HCT116 (cell line): ENCODE results near the gene CRHR1. TPM values are rescaled to one million over a fixed set of nuclear protein-coding genes. Genes with fewer than 3 reads are reported as not detected.

ENCODE experiments used
- ATAC-seq: fragments of 200-7000 bp; cut with Tn5 transposase; 2 replicates; pipeline ENCODE4 v1.9.1; 2020; ENCODE audit warnings: mild to moderate bottlenecking, moderate library complexity
- BruUV-seq: library from RNA; stranded (reverse); fragments of 400-500 nt; replicated peaks from 2 replicates; lab custom pipeline; 2021; lab: Mats Ljungman, UMichigan
- CTCF ChIA-PET: fragments of 300-600 bp; sonication (Branson Sonifier 250); formaldehyde crosslinking; loops from one replicate; lab custom pipeline; 2021; ENCODE audit warnings: antibody characterized with exemption; lab: Charles Lee
- POLR2A ChIA-PET: fragments of 300-600, 350-600 bp; sonication (Branson Sonifier 250); formaldehyde crosslinking; loops from one replicate; lab custom pipeline; 2021; ENCODE audit warnings: antibody characterized with exemption; lab: Charles Lee
- RAD21 ChIA-PET, 2 experiments: fragments of 300-600 bp; sonication (Branson Sonifier 250); formaldehyde crosslinking; loops; one replicate each; lab custom pipeline; 2023; ENCODE audit warnings: low total read pairs in 2 of 2; ENCODE audit not compliant: uncharacterized antibody in 2 of 2, unreplicated experiment in 2 of 2, low non-redundant PET in 1 of 2; lab: Charles Lee
- DNase-seq: peaks from one replicate; pipeline ENCODE4 v3.0.0-alpha.2; 2010; ENCODE audit warnings: low read depth, low spot score
- H2AFZ ChIP-seq: fragments of 200-600 bp; shearing (Covaris generic), sonication (generic); 2 replicates; pipeline ENCODE4 v1.6.1; 2017; ENCODE audit warnings: low read depth, mixed run types, mixed read lengths, antibody characterized with exemption, low read length; ENCODE audit not compliant: poor library complexity, severe bottlenecking
- H3K27ac ChIP-seq: 2 replicates; pipeline ENCODE4 v1.5.1; 2012; ENCODE audit warnings: low read depth, low read length
- H3K27me3 ChIP-seq: fragments of 200-600 bp; sonication (generic); 2 replicates; pipeline ENCODE4 v1.6.1; 2016; ENCODE audit warnings: mixed run types, low read length, mixed read lengths; ENCODE audit not compliant: insufficient read depth
- H3K36me3 ChIP-seq, 2 experiments: fragments of 200-500 bp in 1 of 2; fragments of 200-600 bp in 1 of 2; sonication (Bioruptor generic) in 1 of 2; sonication (generic) in 1 of 2; 2 replicates each; pipeline versions ENCODE4 v1.5.1 to v1.6.1; 2014 to 2016; ENCODE audit warnings: low read length in 2 of 2, inconsistent platforms in 1 of 2, mixed read lengths in 1 of 2, mixed run types in 1 of 2; ENCODE audit not compliant: insufficient read depth in 2 of 2, control insufficient read depth in 1 of 2
- H3K4me1 ChIP-seq, 2 experiments: fragments of 200-600 bp in 1 of 2; sonication (generic) in 1 of 2; 2 replicates each; pipeline versions ENCODE4 v1.5.1 to v1.6.1; 2012 to 2017; ENCODE audit warnings: low read length in 2 of 2, inconsistent platforms in 1 of 2, mild to moderate bottlenecking in 1 of 2, mixed read lengths in 1 of 2, mixed run types in 1 of 2, moderate library complexity in 1 of 2; ENCODE audit not compliant: insufficient read depth in 2 of 2, control insufficient read depth in 1 of 2
- H3K4me2 ChIP-seq: fragments of 200-600 bp; sonication (generic); 2 replicates; pipeline ENCODE4 v1.6.1; 2017; ENCODE audit warnings: mixed run types, low read length, mixed read lengths
- H3K4me3 ChIP-seq, 2 experiments: fragments of 200-600 bp in 1 of 2; sonication (generic) in 1 of 2; replicated peaks in 1 of 2; 2 replicates each; pipeline ENCODE4 v1.5.1; 2011 to 2016; ENCODE audit warnings: low read length in 2 of 2, control low read depth in 1 of 2, low read depth in 1 of 2, mild to moderate bottlenecking in 1 of 2, mixed read lengths in 1 of 2, mixed run types in 1 of 2
- H3K79me2 ChIP-seq: fragments of 200-600 bp; sonication (generic); 2 replicates; pipeline ENCODE4 v1.6.1; 2017; ENCODE audit warnings: mild to moderate bottlenecking, mixed run types, low read length, moderate library complexity, mixed read lengths; ENCODE audit not compliant: insufficient read depth
- H3K9ac ChIP-seq: fragments of 200-600 bp; sonication (generic); 2 replicates; pipeline ENCODE4 v1.6.1; 2016; ENCODE audit warnings: low read length, mixed read lengths
- H3K9me2 ChIP-seq: fragments of 200-600 bp; sonication (generic), shearing (Covaris generic); 2 replicates; pipeline ENCODE4 v1.6.1; 2017; ENCODE audit warnings: mixed run types, mild to moderate bottlenecking, moderate library complexity; ENCODE audit not compliant: insufficient read depth
- H3K9me3 ChIP-seq, 2 experiments: fragments of 200-500 bp in 1 of 2; fragments of 200-600 bp in 1 of 2; sonication (Bioruptor generic) in 1 of 2; sonication (generic) in 1 of 2; 2 replicates each; pipeline ENCODE4 v1.6.1; 2014 to 2017; ENCODE audit warnings: low read length in 2 of 2, mixed read lengths in 2 of 2, inconsistent platforms in 1 of 2, low read depth in 1 of 2, mild to moderate bottlenecking in 1 of 2, mixed run types in 1 of 2, moderate library complexity in 1 of 2; ENCODE audit not compliant: control insufficient read depth in 1 of 2, insufficient read depth in 1 of 2
- H4K20me1 ChIP-seq: fragments of 200-600 bp; sonication (generic), shearing (Covaris generic); 2 replicates; pipeline ENCODE4 v1.6.1; 2017; ENCODE audit warnings: mixed run types, mild to moderate bottlenecking, moderate library complexity; ENCODE audit not compliant: insufficient read depth
- EGR1 ChIP-seq: IDR thresholded peaks from 2 replicates; pipeline ENCODE4 v1.6.1; 2012; ENCODE audit warnings: low read depth
- ELF1 ChIP-seq: IDR thresholded peaks from 2 replicates; pipeline ENCODE4 v1.6.1; 2012; ENCODE audit warnings: low read depth, borderline replicate concordance
- EZH2phosphoT487 ChIP-seq: fragments of 200-600 bp; IDR thresholded peaks from 2 replicates; pipeline ENCODE4 v1.6.1; 2018; ENCODE audit warnings: antibody characterized with exemption, borderline replicate concordance
- MAX ChIP-seq: IDR thresholded peaks from 2 replicates; pipeline ENCODE4 v1.6.1; 2012
- POLR2A ChIP-seq: IDR thresholded peaks from 2 replicates; pipeline ENCODE4 v1.7.0; 2011; ENCODE audit warnings: borderline replicate concordance; ENCODE audit not compliant: insufficient read depth, insufficient read length; ENCODE audit errors: extremely low read depth
- RAD21 ChIP-seq: IDR thresholded peaks from 2 replicates; pipeline ENCODE4 v1.6.1; 2012; ENCODE audit warnings: low read depth, mild to moderate bottlenecking
- SIN3A ChIP-seq: IDR thresholded peaks from 2 replicates; pipeline ENCODE4 v1.6.1; 2012; ENCODE audit warnings: low read depth
- SP1 ChIP-seq: IDR thresholded peaks from 2 replicates; pipeline ENCODE4 v1.6.1; 2012; ENCODE audit warnings: low read depth
- SRF ChIP-seq: IDR thresholded peaks from 2 replicates; pipeline ENCODE4 v1.6.1; 2012; ENCODE audit warnings: low read depth
- TCF7L2 ChIP-seq: IDR thresholded peaks from 2 replicates; pipeline ENCODE4 v1.7.0; 2011; ENCODE audit warnings: borderline replicate concordance, inconsistent platforms; ENCODE audit not compliant: insufficient read depth, insufficient read length; ENCODE audit errors: extremely low read depth
- ZNF274 ChIP-seq: fragments of 200-500 bp; sonication (Bioruptor generic); IDR thresholded peaks from 2 replicates; pipeline ENCODE4 v1.6.1; 2014; ENCODE audit warnings: mild to moderate bottlenecking, low read depth, low read length, inconsistent platforms
- intact Hi-C: fragments of 100-400 bp; cut with micrococcal nuclease; formaldehyde crosslinking; loops from 2 replicates; pipeline ENCODE4 v1.10.0; 2022
- total RNA-seq: library from RNA; stranded (reverse); gene quantifications from one replicate; pipeline ENCODE4 v1.2.1, GENCODE V29; 2021; ENCODE audit not compliant: unreplicated experiment
- TF ChIP-seq, protein P1 (sequence below): IDR thresholded peaks from 2 replicates; pipeline ENCODE4 v1.6.1; 2011; ENCODE audit warnings: mild to moderate bottlenecking, low read length, moderate library complexity; ENCODE audit not compliant: insufficient replicate concordance; ENCODE audit errors: extremely low read depth
- TF ChIP-seq, protein P2 (sequence below): IDR thresholded peaks from 2 replicates; pipeline ENCODE4 v1.6.1; 2012; ENCODE audit warnings: low read depth

The CRHR1 gene
- total RNA-seq, 1 experiment from 2014 or later = 0.12 TPM

GRCh38 chr17:45784741-45785479 is 790 bp downstream of the CRHR1 start:
- TF ChIP-seq, protein P1, sequence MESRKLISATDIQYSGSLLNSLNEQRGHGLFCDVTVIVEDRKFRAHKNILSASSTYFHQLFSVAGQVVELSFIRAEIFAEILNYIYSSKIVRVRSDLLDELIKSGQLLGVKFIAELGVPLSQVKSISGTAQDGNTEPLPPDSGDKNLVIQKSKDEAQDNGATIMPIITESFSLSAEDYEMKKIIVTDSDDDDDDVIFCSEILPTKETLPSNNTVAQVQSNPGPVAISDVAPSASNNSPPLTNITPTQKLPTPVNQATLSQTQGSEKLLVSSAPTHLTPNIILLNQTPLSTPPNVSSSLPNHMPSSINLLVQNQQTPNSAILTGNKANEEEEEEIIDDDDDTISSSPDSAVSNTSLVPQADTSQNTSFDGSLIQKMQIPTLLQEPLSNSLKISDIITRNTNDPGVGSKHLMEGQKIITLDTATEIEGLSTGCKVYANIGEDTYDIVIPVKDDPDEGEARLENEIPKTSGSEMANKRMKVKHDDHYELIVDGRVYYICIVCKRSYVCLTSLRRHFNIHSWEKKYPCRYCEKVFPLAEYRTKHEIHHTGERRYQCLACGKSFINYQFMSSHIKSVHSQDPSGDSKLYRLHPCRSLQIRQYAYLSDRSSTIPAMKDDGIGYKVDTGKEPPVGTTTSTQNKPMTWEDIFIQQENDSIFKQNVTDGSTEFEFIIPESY = no peak
- TF ChIP-seq POLR2A (no peak), SP1 (no peak), MAX (no peak), RAD21 (no peak), SRF (no peak), SIN3A (no peak), ZNF274 (no peak), TCF7L2 (no peak), EZH2phosphoT487 (no peak), ELF1 (no peak), EGR1 (no peak)
- TF ChIP-seq, protein P2, sequence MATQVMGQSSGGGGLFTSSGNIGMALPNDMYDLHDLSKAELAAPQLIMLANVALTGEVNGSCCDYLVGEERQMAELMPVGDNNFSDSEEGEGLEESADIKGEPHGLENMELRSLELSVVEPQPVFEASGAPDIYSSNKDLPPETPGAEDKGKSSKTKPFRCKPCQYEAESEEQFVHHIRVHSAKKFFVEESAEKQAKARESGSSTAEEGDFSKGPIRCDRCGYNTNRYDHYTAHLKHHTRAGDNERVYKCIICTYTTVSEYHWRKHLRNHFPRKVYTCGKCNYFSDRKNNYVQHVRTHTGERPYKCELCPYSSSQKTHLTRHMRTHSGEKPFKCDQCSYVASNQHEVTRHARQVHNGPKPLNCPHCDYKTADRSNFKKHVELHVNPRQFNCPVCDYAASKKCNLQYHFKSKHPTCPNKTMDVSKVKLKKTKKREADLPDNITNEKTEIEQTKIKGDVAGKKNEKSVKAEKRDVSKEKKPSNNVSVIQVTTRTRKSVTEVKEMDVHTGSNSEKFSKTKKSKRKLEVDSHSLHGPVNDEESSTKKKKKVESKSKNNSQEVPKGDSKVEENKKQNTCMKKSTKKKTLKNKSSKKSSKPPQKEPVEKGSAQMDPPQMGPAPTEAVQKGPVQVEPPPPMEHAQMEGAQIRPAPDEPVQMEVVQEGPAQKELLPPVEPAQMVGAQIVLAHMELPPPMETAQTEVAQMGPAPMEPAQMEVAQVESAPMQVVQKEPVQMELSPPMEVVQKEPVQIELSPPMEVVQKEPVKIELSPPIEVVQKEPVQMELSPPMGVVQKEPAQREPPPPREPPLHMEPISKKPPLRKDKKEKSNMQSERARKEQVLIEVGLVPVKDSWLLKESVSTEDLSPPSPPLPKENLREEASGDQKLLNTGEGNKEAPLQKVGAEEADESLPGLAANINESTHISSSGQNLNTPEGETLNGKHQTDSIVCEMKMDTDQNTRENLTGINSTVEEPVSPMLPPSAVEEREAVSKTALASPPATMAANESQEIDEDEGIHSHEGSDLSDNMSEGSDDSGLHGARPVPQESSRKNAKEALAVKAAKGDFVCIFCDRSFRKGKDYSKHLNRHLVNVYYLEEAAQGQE = no peak
- intact Hi-C loops = no loop called here
- Histone ChIP-seq H4K20me1 (no peaks in the 10 kb centered on the region), H3K4me1 (peaks cover 3 to 4% of the 10 kb centered on the region in 2 experiments; a peak in 2 of 4 replicates), H3K9me3 (no peaks in the 10 kb centered on the region), H2AFZ (no peak overlapping the region), H3K79me2 (no peaks in the 10 kb centered on the region), H3K36me3 (no peaks in the 10 kb centered on the region), H3K4me2 (peak overlapping the region; percentile 74), H3K27ac (no peak overlapping the region; the same call in 1 of the 2 replicates), H3K27me3 (no peaks in the 10 kb centered on the region; the same call in 1 of the 2 replicates), H3K4me3 (peak overlapping the region; percentile 33 to 54), H3K9ac (0 out of 2 replicates have a peak overlapping the region, but pooled peaks have one; percentile 6), H3K9me2 (no peaks in the 10 kb centered on the region)
- ChIA-PET CTCF (no interaction called here), POLR2A (no interaction called here), RAD21 (no interaction called here)
- peak; percentile 58 for ATAC-seq
- BruUV-seq = no TSS peak
- no peak for DNase-seq
